Stomach smooth muscle (tissue), 2 donors: ENCODE measurements around the gene ZNF740.

ENCODE experiments used
- H3K27ac ChIP-seq: one replicate; pipeline ENCODE4 v1.7.0; 2013; ENCODE audit warnings: mild to moderate bottlenecking, low read length, inconsistent platforms
- H3K27me3 ChIP-seq, 2 donors: one replicate each; pipeline ENCODE4 v1.7.0; 2013; ENCODE audit warnings: low read length in 2 of 2; ENCODE audit not compliant: insufficient read depth in 2 of 2, control insufficient read depth in 1 of 2
- H3K36me3 ChIP-seq, 2 donors: one replicate each; pipeline ENCODE4 v1.7.0; 2013; ENCODE audit warnings: low read length in 2 of 2; ENCODE audit not compliant: control insufficient read depth in 2 of 2, insufficient read depth in 2 of 2
- H3K4me1 ChIP-seq: one replicate; pipeline ENCODE4 v1.7.0; 2013; ENCODE audit warnings: low read length; ENCODE audit not compliant: control insufficient read depth, insufficient read depth
- H3K4me3 ChIP-seq, 2 donors: one replicate each; pipeline ENCODE4 v1.7.0; 2013; ENCODE audit warnings: low read length in 2 of 2
- H3K9ac ChIP-seq, 2 donors: one replicate each; pipeline ENCODE4 v1.7.0; 2013; ENCODE audit warnings: low read length in 2 of 2, mild to moderate bottlenecking in 1 of 2
- H3K9me3 ChIP-seq, 2 donors: one replicate each; pipeline ENCODE4 v1.7.0; 2013; ENCODE audit warnings: low read length in 2 of 2; ENCODE audit not compliant: control insufficient read depth in 2 of 2
- donor health status: healthy.
- donor health status: Pancreatic carcinoma.

The ZNF740 gene

DNA sequence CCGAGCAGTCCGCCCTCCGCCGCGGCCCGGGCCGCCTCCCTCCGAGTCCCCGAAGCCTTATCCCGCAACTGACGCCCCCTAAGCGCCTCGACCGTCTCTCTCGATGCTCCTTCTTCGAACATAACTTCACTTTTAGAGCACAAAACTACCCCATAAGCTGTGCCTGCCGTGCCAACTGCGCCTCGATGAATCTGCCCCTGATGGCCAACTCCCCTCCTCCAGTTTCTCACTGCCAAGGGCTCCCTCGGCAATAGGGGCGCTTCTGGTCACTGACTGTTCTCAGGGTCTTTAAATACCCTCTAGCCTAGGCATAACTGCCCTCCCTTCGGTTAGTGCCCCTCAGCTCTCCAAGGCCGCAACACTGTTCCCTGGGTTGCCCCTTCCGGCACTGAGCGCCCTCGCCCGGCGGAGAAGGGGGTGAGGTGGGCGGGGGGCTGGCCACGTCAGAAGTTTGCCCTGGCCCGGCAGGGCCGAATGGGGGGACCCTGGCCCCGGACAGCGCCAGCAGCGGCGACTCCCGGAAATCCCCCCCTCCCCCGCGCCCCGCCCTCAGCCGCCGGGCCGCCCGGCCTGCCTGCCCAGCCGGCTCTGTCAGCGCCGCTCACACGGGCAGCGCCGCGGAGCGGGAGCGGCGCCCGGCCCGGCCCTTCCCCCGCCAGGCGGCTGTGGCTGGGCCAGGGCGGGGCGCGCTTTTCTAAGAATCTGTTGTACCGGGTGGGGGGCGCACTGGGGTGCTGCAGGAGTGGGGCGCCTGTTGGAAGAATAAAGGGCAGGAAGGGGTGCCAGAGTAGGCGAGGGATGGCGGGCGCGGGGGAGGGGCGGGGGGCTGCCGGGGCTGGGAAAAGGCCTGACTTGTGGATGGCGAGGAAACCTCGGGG is 40.9 kb downstream of the ZNF740 start:
- peak overlapping the region; percentile 96 to 97 for H3K9ac ChIP-seq
- no peaks in the 10 kb centered on the region for H3K9me3 ChIP-seq
- H3K27me3 ChIP-seq: no peaks in the 10 kb centered on the region
- H3K4me1 ChIP-seq: peaks cover 68% of the 10 kb centered on the region
- H3K27ac ChIP-seq: peak overlapping the region; percentile 99
- H3K36me3 ChIP-seq: peaks cover 0 to 2% of the 10 kb centered on the region in 2 donors
- H3K4me3 ChIP-seq: peak overlapping the region; percentile 88 to 91

DNA sequence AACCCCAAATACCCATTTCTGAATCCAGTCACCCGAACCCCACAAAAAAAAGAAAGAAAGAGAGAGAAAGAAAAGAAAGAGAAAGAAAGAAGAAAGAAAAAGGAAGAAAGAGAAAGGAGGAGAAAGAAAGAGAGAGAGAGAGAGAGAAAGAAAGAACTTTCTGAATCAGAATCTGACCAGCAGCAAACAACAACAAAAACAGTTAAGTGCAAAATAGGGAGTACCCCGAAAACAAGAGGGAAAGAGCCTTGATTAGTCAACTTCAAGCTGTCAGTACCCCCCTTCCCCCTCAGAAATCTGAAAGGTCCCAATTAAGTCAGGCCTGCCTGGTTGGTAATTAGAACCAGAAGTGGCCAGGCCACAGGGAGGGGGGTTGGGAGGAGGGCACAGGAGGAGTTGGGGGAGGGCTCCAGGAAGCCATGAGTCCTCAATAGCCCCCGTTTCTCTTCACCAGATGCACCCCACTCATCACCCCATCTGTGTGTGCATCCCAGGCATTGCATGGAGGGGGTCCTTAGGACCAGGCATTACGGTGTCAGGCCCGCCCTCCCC is 41.7 kb downstream of the ZNF740 start:
- Histone ChIP-seq H3K27ac (peak overlapping the region; percentile 99), H3K9ac (peak overlapping the region; percentile 6 to 65), H3K4me3 (peak overlapping the region; percentile 4 to 88), H3K4me1 (peaks cover 63% of the 10 kb centered on the region), H3K9me3 (no peaks in the 10 kb centered on the region), H3K27me3 (no peaks in the 10 kb centered on the region), H3K36me3 (peaks cover 0 to 2% of the 10 kb centered on the region in 2 donors)

DNA sequence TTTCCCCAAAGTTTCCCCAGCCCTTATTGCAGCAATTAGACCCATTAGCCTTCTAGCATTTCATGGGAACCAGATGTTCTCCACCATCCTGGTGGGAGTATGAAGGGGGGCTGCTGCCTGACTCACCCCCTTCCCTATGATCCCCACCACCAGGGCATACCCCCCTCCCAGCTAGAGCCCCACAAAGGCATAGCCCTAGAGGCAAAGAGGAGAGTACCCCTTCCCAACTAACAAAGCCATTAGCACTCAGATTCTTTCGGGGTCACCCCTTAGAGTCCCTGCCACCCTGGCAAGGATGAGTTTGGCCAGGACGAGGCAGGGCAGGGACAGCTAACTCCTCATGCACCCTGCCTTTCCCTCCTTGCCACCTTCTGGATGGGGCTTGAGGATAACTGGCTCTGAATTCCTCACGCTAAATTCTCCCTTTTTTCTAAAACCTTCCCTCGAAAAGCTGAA is 42.3 kb downstream of the ZNF740 start:
- Histone ChIP-seq H3K4me1 (peaks cover 57% of the 10 kb centered on the region), H3K36me3 (peaks cover 0 to 6% of the 10 kb centered on the region in 2 donors), H3K4me3 (peak overlapping the region in 1 of 2 donors; percentile 29), H3K9ac (peak overlapping the region; percentile 51 to 65), H3K27ac (peak overlapping the region; percentile 99), H3K9me3 (no peaks in the 10 kb centered on the region), H3K27me3 (no peaks in the 10 kb centered on the region)

DNA sequence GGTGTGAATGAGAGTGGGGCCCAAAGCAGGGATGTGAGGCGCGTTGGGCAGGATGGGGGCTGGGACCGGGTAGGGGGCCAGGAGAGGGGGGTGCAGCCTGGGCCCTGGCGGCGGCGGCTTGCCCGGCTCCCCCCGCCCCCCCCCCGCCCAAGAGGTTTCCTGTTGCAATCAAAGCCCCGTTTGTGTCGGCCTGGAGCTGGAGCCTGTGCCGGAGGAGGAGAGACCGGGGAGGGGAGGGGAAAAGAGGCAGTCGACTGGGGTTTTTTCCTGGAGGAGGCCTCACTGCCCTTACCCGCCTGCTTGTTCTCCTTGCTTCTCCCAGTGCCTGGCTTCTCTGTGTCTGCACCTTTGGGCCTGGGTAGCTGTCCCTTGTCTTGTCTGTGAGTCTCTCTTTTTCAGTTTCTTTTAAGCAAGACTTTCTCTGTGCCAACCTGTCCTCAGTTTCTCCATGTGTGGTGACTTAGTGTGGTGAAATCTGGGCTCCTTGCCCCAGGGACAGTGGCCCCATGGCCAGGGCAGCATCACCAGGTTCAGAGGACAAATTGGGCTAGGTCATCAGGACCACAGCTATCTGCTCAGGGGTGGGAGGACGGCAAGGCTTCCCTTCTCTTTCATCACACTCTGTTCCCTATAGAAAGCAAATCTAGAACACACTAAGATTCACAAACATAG is 43.0 kb downstream of the ZNF740 start:
- no peaks in the 10 kb centered on the region for H3K9me3 ChIP-seq
- H3K9ac ChIP-seq: peak overlapping the region; percentile 42
- H3K36me3 ChIP-seq: peaks cover 0 to 6% of the 10 kb centered on the region in 2 donors
- peak overlapping the region in 1 of 2 donors; percentile 56 for H3K4me3 ChIP-seq
- peak overlapping the region; percentile 99 for H3K27ac ChIP-seq
- H3K4me1 ChIP-seq: peaks cover 52% of the 10 kb centered on the region
- no peaks in the 10 kb centered on the region for H3K27me3 ChIP-seq

DNA sequence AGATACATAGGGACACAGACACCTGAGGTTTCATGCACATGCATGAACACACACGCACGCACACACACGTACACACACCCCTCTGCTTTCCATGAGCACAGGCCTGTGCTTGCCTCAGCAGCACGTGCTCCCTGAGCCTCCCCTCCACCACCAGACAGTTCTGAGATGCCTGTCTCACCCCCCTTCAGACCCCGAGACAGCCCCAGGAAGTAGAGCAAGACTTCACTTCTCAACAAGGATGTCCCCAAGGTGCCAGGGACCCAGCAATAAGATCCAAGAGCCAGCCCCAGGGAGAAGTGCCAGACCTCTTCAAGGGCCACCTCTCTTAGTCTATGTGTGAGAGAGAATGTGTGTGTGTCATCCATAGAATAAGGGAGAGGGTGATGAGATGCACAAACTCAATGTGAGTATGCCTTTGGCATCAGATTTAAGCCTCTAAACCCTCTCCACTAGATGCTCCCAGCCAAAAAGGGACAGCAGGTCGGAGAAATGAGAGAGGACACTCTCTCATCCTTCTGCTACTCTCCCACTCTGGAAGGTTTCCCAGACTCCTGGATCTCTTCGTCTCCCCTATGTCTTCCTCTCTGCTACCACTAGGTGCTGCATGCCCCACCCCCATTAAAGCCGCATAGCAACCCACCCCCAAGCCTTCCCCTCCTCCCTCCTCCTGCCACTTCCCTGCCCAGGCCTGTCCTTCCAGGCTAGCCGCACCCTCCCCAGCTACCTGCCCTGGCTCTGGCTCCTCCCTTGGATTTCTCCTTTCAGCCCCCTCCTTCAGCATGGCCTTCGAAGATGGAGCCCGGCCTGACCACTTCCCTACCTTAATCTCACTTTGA is 43.8 kb downstream of the ZNF740 start:
- Histone ChIP-seq H3K4me3 (no peak overlapping the region), H3K27me3 (no peaks in the 10 kb centered on the region), H3K9ac (peak overlapping the region; percentile 29 to 41), H3K4me1 (peaks cover 49% of the 10 kb centered on the region), H3K27ac (peak overlapping the region; percentile 99), H3K9me3 (no peaks in the 10 kb centered on the region), H3K36me3 (peaks cover 0 to 6% of the 10 kb centered on the region in 2 donors)

DNA sequence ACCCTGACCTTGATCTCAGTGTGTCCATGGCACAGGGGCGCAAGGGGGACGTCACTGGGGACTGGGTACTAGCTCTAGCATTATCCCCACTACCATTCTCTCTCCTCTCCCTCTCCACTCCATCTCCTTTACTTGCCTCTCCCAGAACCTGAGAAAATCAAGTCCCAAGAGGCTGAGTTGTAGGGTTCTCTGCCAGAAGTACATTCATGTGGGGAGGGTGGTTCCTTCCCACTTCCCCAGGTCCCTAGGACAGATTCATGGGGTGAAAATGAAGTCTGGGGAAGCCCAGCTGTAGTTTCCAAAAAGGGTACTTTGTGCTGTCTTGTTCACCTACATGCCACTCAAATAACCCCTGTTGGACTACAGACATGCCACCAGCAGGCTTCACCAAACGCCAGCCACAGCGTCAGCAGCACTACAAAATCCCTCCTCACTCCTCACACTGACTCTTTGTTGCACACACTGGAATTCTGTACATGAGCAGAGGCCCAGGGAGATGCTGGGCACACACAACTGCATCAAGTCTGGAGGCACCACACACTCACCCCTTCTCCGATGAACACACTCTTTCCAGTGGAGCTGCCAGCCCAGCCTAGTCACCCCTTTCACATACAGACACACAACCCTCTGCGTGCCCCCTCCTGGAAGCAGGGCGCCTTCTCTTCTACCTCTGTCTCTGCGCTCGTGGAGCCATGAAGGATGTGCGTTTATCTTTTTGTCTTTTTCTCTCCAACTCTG is 44.5 kb downstream of the ZNF740 start:
- Histone ChIP-seq H3K9me3 (no peaks in the 10 kb centered on the region), H3K4me3 (no peak overlapping the region), H3K27me3 (no peaks in the 10 kb centered on the region), H3K4me1 (peaks cover 51% of the 10 kb centered on the region), H3K9ac (peak overlapping the region in 1 of 2 donors; percentile 29), H3K27ac (peak overlapping the region; percentile 99), H3K36me3 (peaks cover 0 to 6% of the 10 kb centered on the region in 2 donors)

DNA sequence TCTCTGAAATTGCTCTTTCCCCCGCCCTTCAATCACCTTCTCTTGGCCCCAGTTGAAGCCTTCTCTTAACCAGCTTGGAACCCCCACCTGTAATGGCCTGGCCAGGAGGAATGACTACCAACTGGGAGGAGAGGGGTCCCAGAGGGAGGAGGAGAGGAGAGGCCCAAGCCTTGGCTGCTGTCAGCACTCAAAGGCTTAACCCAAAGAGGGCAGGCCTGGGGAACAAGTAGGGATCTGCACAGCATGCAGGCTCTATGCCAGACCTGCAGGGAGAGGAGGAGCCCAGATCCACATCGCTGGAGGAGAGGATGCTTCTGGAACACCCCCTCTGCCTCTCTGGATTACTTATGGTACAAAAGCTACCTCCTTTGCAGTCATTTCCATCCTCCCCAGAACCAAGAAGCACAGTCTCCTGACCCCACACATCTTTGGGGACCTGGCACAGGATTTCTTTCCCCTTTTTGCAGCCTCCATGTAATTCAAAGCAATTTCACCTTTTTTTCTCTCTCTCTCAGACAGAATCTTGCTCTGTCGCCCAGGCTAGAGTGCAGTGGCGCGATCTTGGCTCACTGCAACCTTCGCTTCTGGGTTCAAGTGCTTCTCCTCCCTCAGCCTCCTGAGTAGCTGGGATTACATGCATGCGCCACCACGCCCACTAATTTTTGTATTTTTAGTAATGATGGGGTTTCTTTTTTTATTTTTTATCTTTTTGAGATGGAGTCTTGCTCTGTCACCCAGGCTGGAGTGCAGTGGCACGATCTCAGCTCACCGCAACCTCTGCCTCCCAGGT is 45.3 kb downstream of the ZNF740 start:
- no peaks in the 10 kb centered on the region for H3K27me3 ChIP-seq
- H3K9ac ChIP-seq: no peak overlapping the region
- H3K27ac ChIP-seq: peak overlapping the region; percentile 99
- H3K4me3 ChIP-seq: no peak overlapping the region
- peaks cover 52% of the 10 kb centered on the region for H3K4me1 ChIP-seq
- no peaks in the 10 kb centered on the region for H3K9me3 ChIP-seq
- peaks cover 0 to 6% of the 10 kb centered on the region in 2 donors for H3K36me3 ChIP-seq

DNA sequence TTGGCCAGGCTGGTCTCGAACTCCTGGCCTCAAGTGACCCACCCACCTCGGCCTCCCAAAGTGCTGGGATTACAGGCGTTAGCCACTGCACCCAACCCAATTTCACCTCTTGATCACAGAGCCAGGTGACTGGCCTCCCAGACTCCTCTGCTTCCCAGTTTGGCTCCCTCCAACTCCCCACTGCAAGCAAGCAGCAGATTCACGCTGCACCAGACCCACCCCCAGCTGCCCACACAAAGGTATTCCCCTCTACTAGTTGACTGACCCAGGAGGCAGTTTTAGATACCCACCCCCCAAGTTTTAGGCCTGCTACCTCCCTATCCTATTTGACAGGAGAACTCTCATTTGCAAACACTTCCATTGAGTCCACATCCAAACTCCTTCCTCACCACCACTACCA is 46.3 kb downstream of the ZNF740 start:
- Histone ChIP-seq H3K4me3 (no peak overlapping the region), H3K27me3 (no peaks in the 10 kb centered on the region), H3K9ac (no peak overlapping the region), H3K4me1 (peaks cover 58% of the 10 kb centered on the region), H3K27ac (no peak overlapping the region), H3K9me3 (no peaks in the 10 kb centered on the region), H3K36me3 (peaks cover 0 to 6% of the 10 kb centered on the region in 2 donors)

DNA sequence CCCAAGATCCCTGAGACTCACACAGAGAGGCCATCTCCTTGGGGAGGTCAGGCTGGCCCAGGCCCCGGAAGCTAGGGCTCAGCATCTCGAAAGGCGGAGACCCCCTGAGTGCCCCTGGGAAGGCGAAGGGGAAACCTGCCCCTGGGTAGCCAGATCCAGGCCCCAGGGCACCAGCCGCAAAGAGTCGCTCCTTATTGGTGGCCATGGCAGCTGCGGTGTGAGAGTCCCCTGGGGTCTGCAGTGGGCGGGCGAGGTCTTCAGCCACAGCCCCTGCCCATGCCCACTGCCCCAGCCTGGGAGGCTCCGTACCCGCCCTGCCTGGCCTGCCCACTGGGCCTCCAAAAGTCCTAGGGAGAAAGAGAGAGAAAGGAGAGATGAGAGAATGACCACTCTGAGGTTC is 46.8 kb downstream of the ZNF740 start:
- no peaks in the 10 kb centered on the region for H3K27me3 ChIP-seq
- H3K9ac ChIP-seq: no peak overlapping the region
- H3K27ac ChIP-seq: no peak overlapping the region
- no peak overlapping the region for H3K4me3 ChIP-seq
- H3K36me3 ChIP-seq: peaks cover 0 to 6% of the 10 kb centered on the region in 2 donors
- peaks cover 57% of the 10 kb centered on the region for H3K4me1 ChIP-seq
- H3K9me3 ChIP-seq: no peaks in the 10 kb centered on the region
